Measurements from ENCODE around the gene ATP5F1E.
"Not testable (repeated sequence)": the region's sequence is repeated elsewhere in the genome, so short reads cannot be mapped to it uniquely, and the experiment has no call there.

ATP5F1E gene

DNA sequence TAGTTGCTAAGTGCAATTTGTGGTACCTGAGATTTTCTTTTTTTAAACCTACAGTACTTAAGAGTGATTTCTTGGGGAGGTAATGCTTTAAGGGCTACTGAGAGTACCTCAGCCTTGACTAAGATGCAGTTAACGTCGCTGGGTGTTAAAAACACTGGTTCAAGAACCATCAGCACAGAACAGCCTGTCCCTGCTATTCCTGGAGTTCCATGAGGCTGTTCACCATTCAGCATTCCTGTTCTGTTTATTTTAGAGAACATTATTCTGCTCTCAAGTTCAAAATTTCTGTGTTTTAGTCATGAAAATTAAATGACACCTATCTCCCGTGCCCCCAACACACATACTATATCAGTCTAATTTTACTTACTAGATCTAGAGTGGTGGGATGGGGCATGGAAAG lies 12.2 kb upstream of the ATP5F1E start:
- Histone ChIP-seq H3K27ac (no peak overlapping the region), H4K20me1 (peaks cover 31% of the 10 kb centered on the region), H3K36me3 (peaks cover 20% of the 10 kb centered on the region), H3K27me3 (no peaks in the 10 kb centered on the region), H3K9ac (no peak overlapping the region), H3K4me3 (no peak overlapping the region), H3K4me1 (peaks cover 57% of the 10 kb centered on the region), H3K9me3 (no peaks in the 10 kb centered on the region), H3K4me2 (peak overlapping the region; percentile 89)
- TF ChIP-seq Cebpa-rat (IDR thresholded peaks at IDR 0.05): no peak

DNA sequence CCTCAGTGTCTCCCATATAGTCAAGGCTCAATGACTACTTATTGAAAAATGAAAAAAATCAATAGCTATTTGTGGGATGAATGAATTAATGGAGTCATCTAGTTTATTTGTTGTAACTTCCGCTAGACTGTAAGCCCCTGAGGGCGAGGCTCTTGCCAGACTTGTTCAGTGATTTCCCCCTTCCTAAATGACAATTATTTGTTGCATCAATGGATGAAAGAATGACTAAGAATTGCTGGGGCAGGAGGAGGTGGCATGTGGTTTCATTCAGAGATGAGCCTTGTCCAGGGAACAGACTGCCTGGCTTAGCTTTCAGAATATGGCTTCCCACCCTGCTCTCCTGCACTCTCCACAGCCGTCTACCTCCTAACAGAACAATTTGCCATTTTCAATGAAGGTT lies 11.6 kb upstream of the ATP5F1E start:
- Histone ChIP-seq H4K20me1 (peaks cover 37% of the 10 kb centered on the region), H3K4me3 (no peak overlapping the region), H3K27me3 (no peaks in the 10 kb centered on the region), H3K36me3 (peaks cover 21% of the 10 kb centered on the region), H3K9ac (no peak overlapping the region), H3K4me1 (peaks cover 63% of the 10 kb centered on the region), H3K4me2 (peak overlapping the region; percentile 89), H3K9me3 (no peaks in the 10 kb centered on the region), H3K27ac (no peak overlapping the region; the same call in 1 of the 2 replicates)
- no peak for TF ChIP-seq Cebpa-rat (IDR thresholded peaks at IDR 0.05)

DNA sequence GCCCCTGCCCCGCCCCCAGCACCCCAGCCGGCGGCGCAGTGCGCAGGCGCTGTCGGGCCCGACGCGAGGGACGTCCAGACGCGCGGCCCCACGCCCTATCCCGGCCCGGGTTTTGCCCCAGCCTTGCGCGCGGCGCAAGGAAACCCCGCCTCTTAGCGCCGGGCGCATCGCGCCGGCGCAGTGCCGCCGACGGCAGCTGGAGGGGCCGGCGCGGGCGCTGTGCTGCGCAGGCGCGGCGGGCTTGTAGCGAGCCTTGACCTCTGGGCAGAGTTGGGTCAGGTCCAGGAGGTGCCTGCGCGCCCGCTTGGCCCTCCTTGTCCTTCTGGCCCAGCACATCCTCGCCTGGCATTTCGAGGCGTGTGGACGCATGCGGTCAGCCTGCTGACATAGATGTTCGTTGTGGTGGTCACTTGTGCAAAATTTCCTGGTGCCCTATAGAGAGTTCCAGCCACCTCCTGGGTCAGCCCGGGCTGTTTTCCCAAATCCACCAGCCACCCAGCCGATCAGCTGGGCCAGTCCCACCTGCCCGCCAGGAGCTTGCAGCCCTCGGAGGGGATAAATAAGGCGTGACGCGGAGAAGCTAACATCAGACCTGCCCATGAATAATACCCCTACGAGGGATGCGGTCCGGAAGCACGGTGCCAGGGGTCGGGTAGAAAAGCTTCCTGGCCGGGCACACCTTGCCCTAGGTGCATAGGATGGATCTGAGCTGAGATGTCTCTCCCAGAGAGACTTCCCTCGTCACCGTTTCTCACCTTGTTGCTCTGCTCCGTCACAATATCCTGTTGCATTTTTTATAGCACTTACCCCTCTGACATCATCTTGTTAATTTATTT lies 10.9 kb upstream of the ATP5F1E start:
- Histone ChIP-seq H3K27ac (peak overlapping the region; percentile 93), H3K27me3 (no peaks in the 10 kb centered on the region), H4K20me1 (peaks cover 44% of the 10 kb centered on the region), H3K9ac (peak overlapping the region; percentile 90), H3K4me3 (peak overlapping the region; percentile 95), H3K9me3 (no peaks in the 10 kb centered on the region), H3K4me2 (peak overlapping the region; percentile 89), H3K36me3 (peaks cover 28% of the 10 kb centered on the region), H3K4me1 (peaks cover 57% of the 10 kb centered on the region)
- no peak for TF ChIP-seq Cebpa-rat (IDR thresholded peaks at IDR 0.05)

GRCh38 chr20:59042151-59042795 lies 10.1 kb upstream of the ATP5F1E start, which contains the start of gene PRELID3B:
TSS of gene PRELID3B (minus strand) at chr20:59042786. CDS start at chr20:59042730, 56 bp downstream.
- H3K27me3 ChIP-seq: no peaks in the 10 kb centered on the region
- no peak for TF ChIP-seq Cebpa-rat (IDR thresholded peaks at IDR 0.05)
- H3K4me3 ChIP-seq: peak within 1 kb of the TSS; percentile 95
- H3K36me3 ChIP-seq: peaks cover 35% of the 10 kb centered on the region
- H4K20me1 ChIP-seq: peaks cover 52% of the 10 kb centered on the region
- H3K9me3 ChIP-seq: no peaks in the 10 kb centered on the region
- peaks cover 51% of the 10 kb centered on the region for H3K4me1 ChIP-seq
- H3K9ac ChIP-seq: peak within 1 kb of the TSS; percentile 90
- peak within 1 kb of the TSS; percentile 93 for H3K27ac ChIP-seq
- H3K4me2 ChIP-seq: peak within 1 kb of the TSS; percentile 89

DNA sequence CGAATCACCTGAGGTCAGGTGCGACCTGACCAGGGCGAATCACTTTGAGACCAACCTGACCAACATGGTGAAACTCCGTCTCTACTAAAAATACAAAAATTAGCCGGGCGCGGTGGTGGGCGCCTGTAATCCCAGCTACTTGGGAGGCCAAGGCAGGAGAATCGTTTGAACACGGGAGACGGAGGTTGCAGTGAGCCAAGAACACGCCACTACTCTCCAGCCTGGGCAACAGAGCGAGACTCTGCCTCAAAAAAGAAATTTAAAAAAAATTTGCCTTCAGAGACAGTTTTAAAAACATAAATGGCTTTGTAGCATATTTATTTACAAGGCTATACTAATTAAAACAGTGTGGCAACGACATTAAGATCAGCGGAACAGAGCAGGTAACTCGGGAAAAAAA lies 9.4 kb upstream of the ATP5F1E start:
- H3K27ac ChIP-seq, H3K9me3 ChIP-seq, H3K27me3 ChIP-seq: not testable (repeated sequence)
- Histone ChIP-seq H3K4me2 (peak overlapping the region; percentile 89), H3K9ac (peak overlapping the region; percentile 90), H3K4me3 (peak overlapping the region; percentile 95), H3K4me1 (peaks cover 51% of the 10 kb centered on the region), H4K20me1 (peaks cover 56% of the 10 kb centered on the region), H3K36me3 (peaks cover 43% of the 10 kb centered on the region)

GRCh38 chr20:59040667-59041066 lies 8.5 kb upstream of the ATP5F1E start:
- no peaks in the 10 kb centered on the region for H3K27me3 ChIP-seq
- H3K9ac ChIP-seq: peak overlapping the region; percentile 43
- no peaks in the 10 kb centered on the region for H3K9me3 ChIP-seq
- peaks cover 51% of the 10 kb centered on the region for H3K36me3 ChIP-seq
- H3K4me3 ChIP-seq: peak overlapping the region; percentile 95; the same call in 1 of the 2 replicates
- no peak for TF ChIP-seq Cebpa-rat (IDR thresholded peaks at IDR 0.05)
- no peak overlapping the region for H3K27ac ChIP-seq
- peaks cover 51% of the 10 kb centered on the region for H3K4me1 ChIP-seq
- H4K20me1 ChIP-seq: peaks cover 63% of the 10 kb centered on the region
- peak overlapping the region; percentile 89 for H3K4me2 ChIP-seq

GRCh38 chr20:59039233-59039632 lies 7.1 kb upstream of the ATP5F1E start:
- no peak for TF ChIP-seq Cebpa-rat (IDR thresholded peaks at IDR 0.05)
- H3K4me1 ChIP-seq: peaks cover 47% of the 10 kb centered on the region
- H3K9ac ChIP-seq: no peak overlapping the region
- H3K27me3 ChIP-seq: no peaks in the 10 kb centered on the region
- H3K9me3 ChIP-seq: no peaks in the 10 kb centered on the region
- no peak overlapping the region for H3K4me3 ChIP-seq
- H3K36me3 ChIP-seq: peaks cover 65% of the 10 kb centered on the region
- H3K4me2 ChIP-seq: peak overlapping the region; percentile 89; the same call in 1 of the 2 replicates
- no peak overlapping the region for H3K27ac ChIP-seq
- H4K20me1 ChIP-seq: peaks cover 68% of the 10 kb centered on the region

DNA sequence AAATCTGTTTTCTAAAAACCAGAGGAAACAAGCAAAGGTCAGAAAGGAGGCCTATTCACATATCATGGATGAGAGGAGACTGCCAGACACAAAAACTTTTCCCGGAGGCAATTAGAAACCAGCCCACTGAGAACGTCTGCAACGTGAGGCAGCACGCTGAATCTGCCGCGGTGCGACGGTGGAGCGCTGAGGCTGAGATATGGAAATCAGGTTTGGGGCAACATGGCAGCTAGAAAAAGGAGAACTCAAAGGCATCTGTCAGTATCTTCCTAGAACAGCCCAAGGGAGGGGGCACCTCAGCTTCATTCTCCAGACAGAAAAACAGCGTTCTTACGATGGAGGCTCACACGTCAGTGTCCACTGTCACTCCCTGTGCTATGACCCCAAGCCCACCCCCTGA lies 5.3 kb upstream of the ATP5F1E start:
- no peak overlapping the region for H3K27ac ChIP-seq
- peaks cover 44% of the 10 kb centered on the region for H3K4me1 ChIP-seq
- H3K9me3 ChIP-seq: no peaks in the 10 kb centered on the region
- H3K9ac ChIP-seq: no peak overlapping the region
- no peak overlapping the region for H3K4me2 ChIP-seq
- TF ChIP-seq Cebpa-rat (IDR thresholded peaks at IDR 0.05): no peak
- peaks cover 67% of the 10 kb centered on the region for H4K20me1 ChIP-seq
- H3K27me3 ChIP-seq: no peaks in the 10 kb centered on the region
- peaks cover 74% of the 10 kb centered on the region for H3K36me3 ChIP-seq
- no peak overlapping the region for H3K4me3 ChIP-seq

- no peak overlapping the region for H3K4me2 ChIP-seq
- peaks cover 56% of the 10 kb centered on the region for H4K20me1 ChIP-seq
- H3K36me3 ChIP-seq: peaks cover 64% of the 10 kb centered on the region
- no peaks in the 10 kb centered on the region for H3K27me3 ChIP-seq
- TF ChIP-seq Cebpa-rat (IDR thresholded peaks at IDR 0.05): no peak
- H3K9ac ChIP-seq: no peak overlapping the region
- H3K9me3 ChIP-seq: no peaks in the 10 kb centered on the region
- H3K27ac ChIP-seq: no peak overlapping the region
- H3K4me3 ChIP-seq: no peak overlapping the region
- H3K4me1 ChIP-seq: peaks cover 41% of the 10 kb centered on the region
Measured at GRCh38 chr20:59035381-59035780, 3.2 kb upstream of the ATP5F1E start.

GRCh38 chr20:59033616-59034165 lies 1.6 kb upstream of the ATP5F1E start:
- Histone ChIP-seq H3K27me3 (no peaks in the 10 kb centered on the region), H3K4me1 (peaks cover 41% of the 10 kb centered on the region), H4K20me1 (peaks cover 56% of the 10 kb centered on the region), H3K36me3 (peaks cover 68% of the 10 kb centered on the region), H3K9ac (no peak overlapping the region), H3K27ac (no peak overlapping the region), H3K9me3 (no peaks in the 10 kb centered on the region), H3K4me2 (no peak overlapping the region), H3K4me3 (no peak overlapping the region)
- TF ChIP-seq Cebpa-rat (IDR thresholded peaks at IDR 0.05): no peak

Measured in BLaER1 (cell line).